IPS-20b (cell line): ENCODE results near the gene PODXL.

Source experiments
- H3K27ac ChIP-seq: one replicate; pipeline ENCODE4 v1.5.1; 2013; ENCODE audit warnings: low read length
- H3K27me3 ChIP-seq: 2 replicates; pipeline ENCODE4 v1.6.1; 2013; ENCODE audit warnings: mild to moderate bottlenecking, low read length, inconsistent platforms; ENCODE audit not compliant: insufficient read depth
- H3K36me3 ChIP-seq: 2 replicates; pipeline ENCODE4 v1.6.1; 2013; ENCODE audit warnings: low read depth, mild to moderate bottlenecking, inconsistent platforms, low read length, moderate library complexity; ENCODE audit not compliant: insufficient read depth
- H3K4me1 ChIP-seq: 2 replicates; pipeline ENCODE4 v1.6.1; 2013; ENCODE audit warnings: mild to moderate bottlenecking, control low read depth, inconsistent platforms, low read length, moderate library complexity; ENCODE audit not compliant: insufficient read depth
- H3K4me3 ChIP-seq: 2 replicates; pipeline ENCODE4 v1.5.1; 2013; ENCODE audit warnings: mild to moderate bottlenecking, low read length, inconsistent platforms
- H3K9ac ChIP-seq: 2 replicates; pipeline ENCODE4 v1.6.1; 2013; ENCODE audit warnings: low read depth, mild to moderate bottlenecking, inconsistent platforms, low read length, moderate library complexity
- H3K9me3 ChIP-seq: 2 replicates; pipeline ENCODE4 v1.6.1; 2013; ENCODE audit warnings: mild to moderate bottlenecking, low read depth, low read length, inconsistent platforms; ENCODE audit not compliant: insufficient read depth

The PODXL gene

DNA sequence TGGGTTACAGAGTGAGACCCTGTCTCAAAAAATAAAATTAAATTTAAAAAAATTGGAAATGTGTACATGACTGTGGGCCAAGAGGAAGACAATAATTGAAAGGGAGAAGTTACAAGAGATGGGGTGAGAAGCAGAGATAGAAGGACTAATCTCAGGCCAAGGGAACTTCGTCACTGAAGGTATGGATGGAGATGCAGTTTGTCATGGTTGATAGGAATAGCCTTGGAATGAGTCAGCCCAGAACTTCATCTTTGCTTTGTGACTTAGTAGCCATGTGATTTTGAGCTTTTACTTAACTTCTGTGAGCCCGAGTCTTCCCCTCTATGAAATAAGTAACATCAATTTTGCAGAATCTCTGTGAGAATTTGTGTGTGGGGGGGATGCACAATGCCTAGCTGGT lies 6.5 kb upstream of the PODXL start:
- Histone ChIP-seq H3K36me3 (no peaks in the 10 kb centered on the region), H3K4me1 (peaks cover 8% of the 10 kb centered on the region; the same call in 1 of the 2 replicates), H3K4me3 (no peak overlapping the region), H3K9ac (no peak overlapping the region), H3K27ac (no peak overlapping the region), H3K9me3 (no peaks in the 10 kb centered on the region), H3K27me3 (no peaks in the 10 kb centered on the region)

DNA sequence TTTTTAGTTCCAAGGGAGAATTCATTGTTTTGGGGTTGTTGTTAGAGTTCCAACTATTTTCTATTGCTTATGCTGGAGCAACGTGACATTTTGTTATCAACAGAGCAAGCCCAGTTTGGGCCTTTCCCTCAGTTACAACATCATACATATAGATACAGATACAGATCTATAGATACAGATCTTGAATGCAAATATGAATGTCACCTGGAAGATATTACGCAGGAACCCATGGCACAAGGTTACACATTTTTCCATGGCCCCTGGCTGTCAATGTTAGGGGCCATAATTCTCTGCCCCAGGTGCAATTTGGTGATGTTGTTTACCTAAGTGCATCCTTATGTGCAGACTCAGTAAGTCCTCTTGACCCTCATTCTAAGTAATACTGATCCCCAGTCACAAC lies 3.6 kb upstream of the PODXL start:
- H3K4me3 ChIP-seq, result no peak overlapping the region
- no peak overlapping the region for H3K9ac ChIP-seq
- H3K4me1 ChIP-seq, result peaks cover 8% of the 10 kb centered on the region; the same call in 1 of the 2 replicates
- H3K27me3 ChIP-seq, result peaks cover 9% of the 10 kb centered on the region
- H3K9me3 ChIP-seq, result no peaks in the 10 kb centered on the region
- peaks cover 6% of the 10 kb centered on the region for H3K36me3 ChIP-seq
- H3K27ac ChIP-seq, result no peak overlapping the region

DNA sequence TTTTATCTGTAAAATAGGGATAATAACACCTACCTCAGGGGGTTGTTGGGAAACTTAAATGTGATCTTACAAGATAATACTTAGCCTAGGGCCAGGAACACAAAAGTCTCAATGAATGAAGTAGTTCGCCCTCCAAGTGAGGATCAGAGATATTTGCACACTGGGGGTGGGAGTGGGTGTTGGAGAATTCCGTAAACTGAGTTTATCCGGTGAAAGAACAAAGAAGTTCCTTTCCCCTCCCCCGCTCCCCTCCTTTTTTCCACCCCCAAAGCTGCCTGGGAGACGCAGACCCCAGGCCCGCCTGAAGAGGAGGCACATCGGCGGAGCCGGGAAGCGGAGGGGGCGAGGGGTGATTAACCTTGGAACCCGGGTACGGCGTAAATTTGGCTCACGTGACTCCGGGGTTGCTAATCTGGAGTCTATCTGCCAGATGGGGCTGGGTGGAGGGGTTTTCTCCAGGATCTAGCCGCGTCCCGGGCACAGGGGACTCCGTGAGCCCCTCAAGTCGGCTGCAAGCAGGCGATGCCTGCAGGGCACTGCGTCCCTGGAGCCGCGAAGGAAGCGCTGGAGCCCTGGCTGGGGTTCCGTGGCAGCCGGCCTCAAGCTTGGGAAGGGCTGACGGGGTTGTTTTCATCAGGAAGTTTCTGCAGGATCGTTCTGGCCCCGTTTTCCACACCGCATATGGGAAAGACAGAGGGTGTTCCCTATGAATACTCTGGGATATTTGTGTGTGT lies 1.4 kb upstream of the PODXL start:
- peak overlapping the region; percentile 81 for H3K9ac ChIP-seq
- peaks cover 15% of the 10 kb centered on the region; the same call in 1 of the 2 replicates for H3K4me1 ChIP-seq
- peak overlapping the region; percentile 78 for H3K4me3 ChIP-seq
- no peaks in the 10 kb centered on the region for H3K9me3 ChIP-seq
- peaks cover 28% of the 10 kb centered on the region for H3K36me3 ChIP-seq
- peaks cover 10% of the 10 kb centered on the region for H3K27me3 ChIP-seq
- peak overlapping the region; percentile 0 for H3K27ac ChIP-seq

DNA sequence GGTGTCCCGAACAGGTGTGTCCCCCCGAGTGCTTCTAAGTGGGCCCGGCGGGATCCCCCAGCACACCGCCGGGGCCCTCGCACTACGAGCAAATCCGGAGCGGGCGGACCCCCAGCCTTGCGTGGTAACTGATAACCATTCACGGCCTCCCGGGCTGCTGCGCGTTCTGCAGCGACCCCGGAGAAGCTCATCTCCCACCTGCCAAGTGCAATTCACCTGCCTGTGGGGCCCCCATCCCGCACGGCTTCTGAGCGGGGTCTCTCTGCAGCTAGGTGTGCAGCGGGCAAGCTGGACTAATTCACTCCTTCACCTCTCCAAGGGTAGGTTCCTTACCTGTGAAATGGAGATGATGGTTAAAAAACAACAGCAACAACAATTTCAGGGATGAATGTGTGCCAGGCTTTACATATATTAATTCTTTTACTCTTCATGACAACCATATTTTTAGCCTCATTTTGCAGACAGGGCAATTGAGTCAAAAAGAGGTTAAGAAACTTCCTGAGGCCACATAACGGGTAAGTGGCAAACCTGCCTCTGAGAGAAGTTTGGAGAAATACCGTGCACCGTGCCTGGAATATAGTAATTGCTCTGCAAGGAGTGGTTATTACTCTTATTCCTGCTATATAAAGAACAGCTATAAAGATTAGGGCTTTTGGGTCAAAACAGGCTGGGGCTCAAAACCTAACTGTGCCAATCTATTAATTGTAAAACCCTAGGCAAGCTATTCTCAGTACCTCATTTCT lies 652 bp upstream of the PODXL start:
- Histone ChIP-seq H3K4me3 (peak overlapping the region; percentile 78), H3K27ac (peak overlapping the region; percentile 26), H3K36me3 (peaks cover 35% of the 10 kb centered on the region), H3K27me3 (peaks cover 10% of the 10 kb centered on the region), H3K9me3 (no peaks in the 10 kb centered on the region), H3K4me1 (peaks cover 21% of the 10 kb centered on the region), H3K9ac (peak overlapping the region; percentile 81; the same call in 1 of the 2 replicates)

DNA sequence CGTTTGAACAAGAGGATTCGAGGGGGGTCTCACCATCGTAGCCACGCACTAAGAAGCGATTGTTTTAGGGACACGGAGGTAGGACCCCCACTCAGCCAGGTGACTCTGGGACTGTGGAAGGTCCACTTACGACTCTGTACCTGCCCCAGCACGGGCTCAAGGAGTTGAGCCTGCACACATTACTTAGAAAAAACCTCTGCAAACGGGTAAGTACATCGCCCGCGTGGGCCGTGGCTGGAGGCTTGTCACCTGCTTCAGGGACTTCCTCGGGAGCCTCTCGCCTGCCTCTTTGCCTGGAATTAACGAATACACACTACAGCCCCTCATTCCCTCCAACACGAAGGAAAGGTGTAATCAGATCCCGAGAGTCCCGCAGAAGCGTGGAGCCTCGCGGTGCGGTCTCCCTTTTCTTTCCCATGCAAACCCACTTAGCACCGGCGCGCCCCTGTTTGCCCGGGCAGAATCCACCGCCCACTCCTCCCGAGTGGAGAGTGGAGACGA lies 826 bp downstream of the PODXL start:
- Histone ChIP-seq H3K27ac (peak overlapping the region; percentile 19), H3K27me3 (peaks cover 10% of the 10 kb centered on the region), H3K4me1 (peaks cover 28% of the 10 kb centered on the region), H3K9me3 (no peaks in the 10 kb centered on the region), H3K9ac (peak overlapping the region; percentile 87), H3K36me3 (peaks cover 50% of the 10 kb centered on the region), H3K4me3 (peak overlapping the region; percentile 99)

DNA sequence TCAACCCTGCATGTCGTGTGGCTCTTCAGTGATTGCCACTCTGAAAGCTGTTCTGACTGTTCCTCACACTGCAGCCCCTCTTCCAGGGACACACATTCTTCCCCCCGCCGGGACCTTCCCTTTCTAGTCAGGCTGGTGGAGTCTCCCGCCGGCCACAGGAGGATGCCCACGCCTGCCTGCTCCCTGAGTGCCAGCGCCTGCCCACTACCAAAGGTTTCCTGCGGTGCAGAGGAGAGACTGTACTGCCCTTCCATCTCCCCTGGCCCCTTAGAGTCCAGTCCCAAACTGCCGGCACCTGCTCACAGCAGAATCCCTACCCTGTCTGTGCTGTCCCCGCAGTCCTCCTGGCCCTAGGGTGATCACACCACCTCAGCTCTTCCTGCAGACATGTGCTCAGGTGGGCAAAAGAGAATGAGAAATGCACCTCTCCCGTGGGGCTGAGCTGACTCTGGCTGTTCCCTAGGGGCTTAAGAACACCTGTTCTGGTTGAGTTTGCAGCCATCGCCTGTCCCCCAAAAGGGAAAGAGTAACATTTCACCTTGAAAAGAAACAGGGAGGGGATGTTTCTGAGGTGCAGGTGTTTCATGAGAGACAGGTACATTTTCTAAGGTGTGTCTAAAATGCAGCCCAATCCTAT lies 1.4 kb downstream of the PODXL start:
- H3K27me3 ChIP-seq, result peaks cover 10% of the 10 kb centered on the region
- peaks cover 31% of the 10 kb centered on the region for H3K4me1 ChIP-seq
- peaks cover 56% of the 10 kb centered on the region for H3K36me3 ChIP-seq
- H3K4me3 ChIP-seq, result peak overlapping the region; percentile 99
- no peaks in the 10 kb centered on the region for H3K9me3 ChIP-seq
- H3K27ac ChIP-seq, result peak overlapping the region; percentile 31
- peak overlapping the region; percentile 87 for H3K9ac ChIP-seq

DNA sequence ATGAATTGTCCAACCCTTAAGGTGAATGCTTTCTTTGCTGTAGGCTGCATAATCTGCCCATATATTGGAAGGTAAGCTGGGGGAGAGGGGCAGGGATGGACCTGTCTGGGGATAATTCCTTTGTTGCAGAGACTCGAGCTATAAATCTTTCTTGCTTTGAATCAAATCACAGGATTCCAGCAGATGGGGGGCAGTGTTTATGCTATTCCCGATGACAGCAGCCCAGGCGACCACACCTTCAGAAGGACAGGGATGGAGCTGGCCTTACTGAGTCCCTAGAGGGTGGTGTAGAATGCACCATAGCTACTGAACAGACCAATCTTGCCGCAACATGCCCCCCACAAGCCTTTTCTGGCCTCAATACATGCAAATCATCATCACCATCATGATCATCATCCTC lies 2.5 kb downstream of the PODXL start:
- H3K9me3 ChIP-seq, result no peaks in the 10 kb centered on the region
- peaks cover 10% of the 10 kb centered on the region for H3K27me3 ChIP-seq
- peaks cover 67% of the 10 kb centered on the region for H3K36me3 ChIP-seq
- peak overlapping the region; percentile 87 for H3K9ac ChIP-seq
- H3K27ac ChIP-seq, result peak overlapping the region; percentile 31
- H3K4me3 ChIP-seq, result peak overlapping the region; percentile 99
- H3K4me1 ChIP-seq, result peaks cover 39% of the 10 kb centered on the region

DNA sequence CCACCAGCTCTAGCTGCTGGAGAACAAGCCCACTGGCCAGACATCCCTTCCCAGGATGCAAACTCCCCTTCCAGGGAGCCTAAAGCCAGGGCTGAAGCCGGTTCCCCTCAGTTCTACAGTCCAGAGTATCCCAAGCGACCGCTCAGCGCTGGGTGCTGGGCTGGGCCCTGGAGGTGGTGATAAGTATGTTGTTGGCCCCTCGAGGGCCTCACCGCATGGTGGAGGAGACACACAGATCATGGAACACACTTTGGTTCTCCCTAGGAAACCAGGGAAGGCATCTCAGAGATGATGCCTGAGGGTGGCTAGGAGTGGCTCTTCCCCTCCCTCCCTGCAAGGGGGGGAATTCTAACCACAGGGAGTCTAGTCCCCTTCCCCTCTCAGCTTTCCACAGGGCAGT lies 4.4 kb downstream of the PODXL start:
- H3K4me3 ChIP-seq, result peak overlapping the region; percentile 99
- no peak overlapping the region for H3K27ac ChIP-seq
- peak overlapping the region; percentile 87; the same call in 1 of the 2 replicates for H3K9ac ChIP-seq
- peaks cover 86% of the 10 kb centered on the region for H3K36me3 ChIP-seq
- peaks cover 45% of the 10 kb centered on the region for H3K4me1 ChIP-seq
- no peaks in the 10 kb centered on the region for H3K9me3 ChIP-seq
- H3K27me3 ChIP-seq, result peaks cover 10% of the 10 kb centered on the region

DNA sequence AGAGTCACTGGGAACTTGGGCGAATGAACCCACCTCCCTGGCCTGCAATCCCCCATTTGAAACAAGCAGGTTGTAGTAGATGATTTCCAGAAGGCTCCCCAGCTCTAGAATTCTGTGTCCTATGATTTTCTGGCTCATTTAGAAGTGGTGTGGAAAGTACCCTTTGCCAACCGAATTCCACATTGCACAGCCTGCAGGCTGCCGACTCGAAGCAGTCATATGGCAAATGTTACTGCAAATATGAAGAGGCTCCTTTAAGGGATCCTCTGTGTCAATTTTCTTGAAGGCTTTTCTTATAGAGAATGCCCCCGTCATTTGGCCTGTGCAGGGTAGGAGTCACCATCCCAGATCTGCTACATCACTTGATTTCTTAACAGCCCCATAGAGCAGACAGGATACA lies 5.6 kb downstream of the PODXL start:
- Histone ChIP-seq H3K9ac (no peak overlapping the region), H3K36me3 (peaks cover 92% of the 10 kb centered on the region), H3K27ac (no peak overlapping the region), H3K4me1 (peaks cover 53% of the 10 kb centered on the region), H3K9me3 (no peaks in the 10 kb centered on the region), H3K27me3 (peaks cover 9% of the 10 kb centered on the region), H3K4me3 (no peak overlapping the region; the same call in 1 of the 2 replicates)

DNA sequence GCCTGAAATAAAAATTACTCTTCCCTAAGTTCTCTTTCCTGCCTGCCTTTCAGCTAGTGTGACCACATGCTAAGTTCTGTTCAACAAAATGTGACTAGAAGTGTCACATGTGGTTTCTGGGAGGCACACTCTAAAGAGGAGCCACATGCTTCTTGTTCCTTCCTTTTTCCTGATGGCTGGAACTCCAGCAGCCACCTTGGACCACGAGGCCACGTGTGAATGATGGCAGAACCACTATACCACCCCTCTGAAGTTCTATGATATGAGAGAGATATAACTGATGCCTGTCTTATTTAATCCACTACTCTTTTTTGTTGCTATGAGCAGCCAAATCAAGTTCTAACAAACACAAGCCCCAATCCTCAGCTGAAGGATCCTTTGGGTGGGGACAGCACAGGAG lies 8.1 kb downstream of the PODXL start:
- Histone ChIP-seq H3K4me3 (no peak overlapping the region), H3K27me3 (no peaks in the 10 kb centered on the region), H3K36me3 (peaks cover 94% of the 10 kb centered on the region), H3K9ac (peak overlapping the region; percentile 2; the same call in 1 of the 2 replicates), H3K9me3 (no peaks in the 10 kb centered on the region), H3K27ac (no peak overlapping the region), H3K4me1 (peaks cover 64% of the 10 kb centered on the region)

DNA sequence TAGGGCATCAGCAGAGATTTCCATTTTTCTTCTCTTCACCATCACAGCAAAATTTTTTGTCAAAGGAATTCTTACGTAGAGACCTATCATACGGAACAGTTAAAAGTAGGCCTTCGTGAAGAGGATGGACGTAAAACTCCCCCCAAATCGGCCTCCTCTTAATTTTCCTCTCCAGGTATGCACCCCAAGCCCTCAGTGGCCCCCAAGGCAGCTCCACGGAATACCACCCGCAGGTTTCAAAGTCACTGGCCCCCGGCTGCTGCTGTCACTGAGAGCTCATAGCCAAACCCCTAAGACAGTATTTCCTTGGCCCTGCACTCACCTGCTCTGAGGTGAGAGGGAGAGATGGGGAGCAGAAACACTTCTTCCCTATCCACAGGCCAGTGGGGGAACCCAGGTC lies 8.8 kb downstream of the PODXL start:
- Histone ChIP-seq H3K9ac (no peak overlapping the region), H3K4me1 (peaks cover 62% of the 10 kb centered on the region), H3K27me3 (no peaks in the 10 kb centered on the region), H3K27ac (peak overlapping the region; percentile 13), H3K4me3 (no peak overlapping the region), H3K36me3 (peaks cover 93% of the 10 kb centered on the region), H3K9me3 (no peaks in the 10 kb centered on the region)
